A673 (cell line): ENCODE measurements around the gene PLPP7. TPM values are rescaled to one million over a fixed set of nuclear protein-coding genes. Genes with fewer than 3 reads are reported as not detected.

Experiments used
- BruUV-seq: library from RNA; stranded (reverse); fragments of 400-500 nt; replicated peaks from 2 replicates; lab custom pipeline; 2021; lab: Mats Ljungman, UMichigan
- CTCF ChIA-PET: fragments of 300-600 bp; sonication (Branson Sonifier 250); formaldehyde crosslinking; loops from one replicate; lab custom pipeline; 2022; ENCODE audit warnings: antibody characterized with exemption; lab: Charles Lee
- POLR2A ChIA-PET: fragments of 300-600 bp; sonication (Branson Sonifier 250); formaldehyde crosslinking; loops from one replicate; lab custom pipeline; 2022; ENCODE audit warnings: antibody characterized with exemption; ENCODE audit not compliant: low non-redundant PET; lab: Charles Lee
- DNase-seq: peaks from one replicate; pipeline ENCODE4 v3.0.0-alpha.2; 2015; ENCODE audit warnings: low spot score
- H3K27ac ChIP-seq: fragments of 200-600 bp; sonication (generic); 2 replicates; pipeline ENCODE4 v1.5.1; 2016; ENCODE audit warnings: mixed run types, low read depth, mild to moderate bottlenecking, mixed read lengths, antibody characterized with exemption, low read length; ENCODE audit not compliant: poor library complexity, severe bottlenecking
- H3K27me3 ChIP-seq: fragments of 200-600 bp; sonication (generic); replicated peaks from 2 replicates; pipeline ENCODE4 v1.6.1; 2017; ENCODE audit warnings: mixed run types, low read depth, mild to moderate bottlenecking, mixed read lengths, antibody characterized with exemption, low read length; ENCODE audit not compliant: insufficient read depth, poor library complexity
- H3K36me3 ChIP-seq: fragments of 200-600 bp; sonication (generic); 2 replicates; pipeline ENCODE4 v1.6.1; 2016; ENCODE audit warnings: mixed run types, mild to moderate bottlenecking, mixed read lengths, antibody characterized with exemption, low read length; ENCODE audit not compliant: insufficient read depth, poor library complexity, severe bottlenecking
- H3K4me1 ChIP-seq: fragments of 200-600 bp; sonication (generic); 2 replicates; pipeline ENCODE4 v1.6.1; 2017; ENCODE audit warnings: mixed run types, mild to moderate bottlenecking, mixed read lengths, antibody characterized with exemption, low read length; ENCODE audit not compliant: insufficient read depth, poor library complexity, severe bottlenecking
- H3K4me3 ChIP-seq: fragments of 200-600 bp; sonication (generic); 2 replicates; pipeline ENCODE4 v1.5.1; 2016; ENCODE audit warnings: low read depth, mixed run types, mild to moderate bottlenecking, mixed read lengths, low read length; ENCODE audit not compliant: poor library complexity, severe bottlenecking
- H3K9me3 ChIP-seq: fragments of 200-600 bp; sonication (generic); 2 replicates; pipeline ENCODE4 v1.6.1; 2016; ENCODE audit warnings: mixed run types, low read depth, mild to moderate bottlenecking, mixed read lengths, antibody characterized with exemption, low read length; ENCODE audit not compliant: poor library complexity, severe bottlenecking
- EZH2 ChIP-seq: fragments of 200-600 bp; sonication (generic); IDR thresholded peaks from 2 replicates; pipeline ENCODE4 v1.6.1; 2017; ENCODE audit warnings: borderline replicate concordance, low read depth, mild to moderate bottlenecking, mixed read lengths, antibody characterized with exemption, low read length; ENCODE audit not compliant: poor library complexity, severe bottlenecking
- intact Hi-C: fragments of 100-400 bp; cut with micrococcal nuclease; formaldehyde crosslinking; loops from one replicate; pipeline ENCODE4 v1.10.0; 2022; ENCODE audit not compliant: unreplicated experiment
- total RNA-seq: library from RNA; stranded (reverse); gene quantifications from 2 replicates; pipeline ENCODE4 v1.2.3, GENCODE V29; 2021
- TF ChIP-seq, protein P1 (sequence below): fragments of 300-800, 200-600 bp; sonication (generic); conservative IDR thresholded peaks from 2 replicates; pipeline ENCODE4 v1.5.1; 2017; ENCODE audit warnings: low read depth, mild to moderate bottlenecking, antibody characterized with exemption, low read length, moderate library complexity, mixed read lengths

PLPP7 gene
- total RNA-seq, 1 experiment from 2014 or later: not detected

DNA sequence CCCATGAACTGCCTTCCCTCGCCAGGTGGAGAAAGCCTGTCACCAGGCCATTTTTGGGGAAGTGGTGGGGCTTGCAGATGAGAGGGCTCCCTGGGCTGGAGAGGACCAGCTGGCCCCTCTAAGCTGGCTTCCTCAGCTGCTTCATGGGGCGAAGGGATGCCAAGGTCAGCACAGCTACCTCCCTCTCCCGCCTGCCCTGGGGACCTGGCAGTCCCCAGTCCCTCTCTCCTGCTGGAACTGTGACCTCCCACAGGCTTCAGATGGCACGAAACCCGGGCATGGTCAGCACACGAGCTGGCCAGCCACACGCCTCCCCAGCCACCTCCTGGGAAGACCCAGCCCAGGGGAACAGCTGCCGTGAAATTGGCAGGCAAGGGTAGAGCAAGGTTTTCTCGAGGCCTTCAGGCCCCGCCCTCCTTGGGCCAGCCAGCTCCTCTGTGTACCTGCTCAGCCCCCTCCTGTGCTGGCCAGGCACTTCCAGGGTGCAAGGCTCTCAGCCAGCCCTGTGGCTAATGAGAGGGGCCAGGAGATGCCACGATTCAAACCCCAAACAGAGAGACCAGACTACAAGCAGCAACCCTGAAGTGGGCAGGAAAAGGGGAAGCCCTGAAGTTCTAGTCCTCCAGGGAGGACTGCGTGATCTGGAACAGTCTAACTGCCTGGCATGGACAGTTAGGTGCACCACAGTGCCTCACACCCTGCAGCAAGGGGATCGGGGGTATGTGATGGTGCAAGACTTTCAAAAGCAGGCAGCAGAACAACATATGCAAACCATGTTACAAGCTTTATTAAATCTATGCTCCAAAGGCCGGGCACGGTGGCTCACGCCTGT is 12.9 kb downstream of the PLPP7 start:
- H3K36me3 ChIP-seq: no peaks in the 10 kb centered on the region
- ChIA-PET CTCF (interaction anchor here (0.6 kb wide), 1 partner anchor 642 kb away, joined by 3 read pairs; no protein-coding TSS in a partner anchor), POLR2A (no interaction called here)
- H3K9me3 ChIP-seq: no peaks in the 10 kb centered on the region
- no peak for TF ChIP-seq EZH2
- TF ChIP-seq, protein P1, sequence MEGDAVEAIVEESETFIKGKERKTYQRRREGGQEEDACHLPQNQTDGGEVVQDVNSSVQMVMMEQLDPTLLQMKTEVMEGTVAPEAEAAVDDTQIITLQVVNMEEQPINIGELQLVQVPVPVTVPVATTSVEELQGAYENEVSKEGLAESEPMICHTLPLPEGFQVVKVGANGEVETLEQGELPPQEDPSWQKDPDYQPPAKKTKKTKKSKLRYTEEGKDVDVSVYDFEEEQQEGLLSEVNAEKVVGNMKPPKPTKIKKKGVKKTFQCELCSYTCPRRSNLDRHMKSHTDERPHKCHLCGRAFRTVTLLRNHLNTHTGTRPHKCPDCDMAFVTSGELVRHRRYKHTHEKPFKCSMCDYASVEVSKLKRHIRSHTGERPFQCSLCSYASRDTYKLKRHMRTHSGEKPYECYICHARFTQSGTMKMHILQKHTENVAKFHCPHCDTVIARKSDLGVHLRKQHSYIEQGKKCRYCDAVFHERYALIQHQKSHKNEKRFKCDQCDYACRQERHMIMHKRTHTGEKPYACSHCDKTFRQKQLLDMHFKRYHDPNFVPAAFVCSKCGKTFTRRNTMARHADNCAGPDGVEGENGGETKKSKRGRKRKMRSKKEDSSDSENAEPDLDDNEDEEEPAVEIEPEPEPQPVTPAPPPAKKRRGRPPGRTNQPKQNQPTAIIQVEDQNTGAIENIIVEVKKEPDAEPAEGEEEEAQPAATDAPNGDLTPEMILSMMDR: no peak
- H3K4me1 ChIP-seq: no peaks in the 10 kb centered on the region
- DNase-seq: no peak
- no peak overlapping the region for H3K4me3 ChIP-seq
- intact Hi-C loops: no loop called here
- no TSS peak for BruUV-seq
- H3K27me3 ChIP-seq: no peaks in the 10 kb centered on the region
- no peak overlapping the region for H3K27ac ChIP-seq

DNA sequence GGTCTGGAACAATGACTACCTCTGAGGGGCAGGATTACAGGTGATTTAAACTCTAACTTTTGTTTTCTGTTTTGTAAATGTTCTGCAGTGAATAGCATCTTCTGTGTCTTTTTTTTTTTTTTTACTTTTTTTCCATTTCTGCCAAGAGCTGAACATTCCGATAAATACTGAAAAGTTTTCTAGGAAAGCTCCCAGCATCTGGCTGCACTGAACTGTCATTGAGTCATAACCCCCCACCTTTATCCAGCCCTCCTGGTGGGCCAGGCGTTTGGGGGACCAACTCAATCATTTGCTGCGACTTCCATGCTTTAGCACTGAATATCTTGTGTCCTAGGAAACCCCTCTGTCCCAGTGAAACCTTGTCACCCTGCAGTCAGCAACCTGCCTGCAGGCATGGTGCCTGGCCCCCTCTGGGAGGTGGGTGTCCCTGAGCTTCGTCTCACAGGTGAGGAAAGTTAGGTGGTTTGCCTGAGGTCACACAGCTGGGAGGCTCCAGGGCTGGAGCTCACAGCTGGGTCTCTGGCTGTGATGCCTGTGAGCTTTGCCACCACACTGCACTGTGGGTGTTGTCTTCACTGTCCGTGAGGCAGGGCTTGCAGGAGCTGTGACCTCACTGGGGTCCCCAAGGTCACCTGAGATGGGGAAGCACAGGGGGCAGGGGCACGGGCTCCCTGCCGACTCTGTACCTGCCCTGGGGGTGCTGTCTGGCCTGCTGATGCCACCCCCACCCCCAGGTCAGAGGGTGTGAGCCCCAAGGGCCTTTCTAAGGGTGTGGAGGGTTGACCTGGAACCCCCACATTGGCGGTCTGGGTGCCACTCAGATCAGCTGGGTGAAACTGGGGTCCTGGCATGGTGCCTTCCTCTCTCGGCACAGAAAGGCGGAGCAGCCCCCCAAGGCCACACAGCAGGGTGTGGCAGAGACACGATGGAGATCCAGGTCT is 14.1 kb downstream of the PLPP7 start:
- no peaks in the 10 kb centered on the region for H3K36me3 ChIP-seq
- no peaks in the 10 kb centered on the region for H3K9me3 ChIP-seq
- H3K4me3 ChIP-seq: no peak overlapping the region
- DNase-seq: no peak
- BruUV-seq: no TSS peak
- H3K27ac ChIP-seq: no peak overlapping the region
- POLR2A ChIA-PET: no interaction called here
- CTCF ChIA-PET: interaction anchor here (0.6 to 0.7 kb wide), 2 partner anchors 641 to 1517 kb away, joined by 3 to 5 read pairs; no protein-coding TSS in a partner anchor
- H3K4me1 ChIP-seq: no peaks in the 10 kb centered on the region
- TF ChIP-seq, protein P1: no peak
- no peak for TF ChIP-seq EZH2
- H3K27me3 ChIP-seq: no peaks in the 10 kb centered on the region
- intact Hi-C loops: no loop called here

DNA sequence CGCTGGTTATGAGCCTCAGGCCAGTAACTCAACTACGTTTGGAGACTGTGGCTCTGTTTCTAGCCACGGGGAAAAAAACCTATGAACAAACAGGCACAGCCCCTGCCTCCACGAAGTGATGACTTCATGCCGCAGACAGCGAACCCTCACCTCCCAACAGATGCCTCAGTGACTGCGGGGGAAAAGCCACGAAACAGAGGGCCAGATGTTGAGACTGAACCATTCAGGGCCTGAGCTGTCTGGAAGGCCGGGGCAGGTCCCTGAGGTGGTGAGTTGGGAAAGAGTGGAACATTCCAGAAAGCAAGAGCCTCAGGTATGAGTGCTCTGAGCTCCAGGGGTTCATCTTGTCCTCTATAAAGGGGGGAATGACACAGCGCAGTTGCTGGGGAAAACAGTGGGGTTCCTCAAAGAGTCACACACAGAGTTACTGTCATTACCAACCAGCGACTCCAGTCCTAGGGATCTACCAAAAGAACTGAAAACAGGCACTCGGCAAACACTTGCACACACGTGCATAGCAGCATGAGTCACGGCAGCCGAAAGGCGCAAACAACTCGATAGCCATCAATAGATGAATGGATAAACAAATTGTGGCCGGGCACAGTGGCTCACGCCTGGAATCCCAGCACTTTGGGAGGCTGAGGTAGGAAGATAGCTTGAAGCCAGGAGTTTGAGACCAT is 15.3 kb downstream of the PLPP7 start:
- no peak overlapping the region for H3K4me3 ChIP-seq
- no peaks in the 10 kb centered on the region for H3K4me1 ChIP-seq
- no peak for DNase-seq
- TF ChIP-seq, protein P1: no peak
- TF ChIP-seq EZH2: no peak
- no peak overlapping the region for H3K27ac ChIP-seq
- ChIA-PET POLR2A (no interaction called here), CTCF (no interaction called here)
- no peaks in the 10 kb centered on the region for H3K36me3 ChIP-seq
- H3K9me3 ChIP-seq: no peaks in the 10 kb centered on the region
- intact Hi-C loops: no loop called here
- no TSS peak for BruUV-seq
- H3K27me3 ChIP-seq: no peaks in the 10 kb centered on the region
